Activated CD4-positive, alpha-beta T cell treated with anti-CD3 and anti-CD28 coated beads for 36 hours (primary cell): ENCODE measurements around the gene SUSD4. TPM values are rescaled to one million over a fixed set of nuclear protein-coding genes. Genes with fewer than 3 reads are reported as not detected.

Experiments used
- ATAC-seq: fragments of 200-7000 bp; cut with Tn5 transposase; one replicate; pipeline ENCODE4 v1.10.0; 2021; ENCODE audit warnings: mild to moderate bottlenecking, moderate library complexity
- CTCF ChIA-PET: fragments of 350-600 bp; sonication (Branson Sonifier 250); formaldehyde crosslinking; loops from one replicate; lab custom pipeline; 2021; ENCODE audit warnings: antibody characterized with exemption; lab: Charles Lee
- POLR2A ChIA-PET: fragments of 350-600 bp; sonication (Branson Sonifier 250); formaldehyde crosslinking; loops from one replicate; lab custom pipeline; 2021; ENCODE audit warnings: antibody characterized with exemption, inconsistent platforms; lab: Charles Lee
- DNase-seq: peaks from one replicate; pipeline ENCODE4 v3.0.0-alpha.2; 2020
- H3K27ac Mint-ChIP-seq: one replicate; pipeline ENCODE4 v1.8.0; 2021; ENCODE audit warnings: mixed read lengths
- H3K27me3 Mint-ChIP-seq: one replicate; pipeline ENCODE4 v1.8.0; 2021; ENCODE audit warnings: mixed read lengths
- H3K36me3 Mint-ChIP-seq: one replicate; pipeline ENCODE4 v1.8.0; 2021; ENCODE audit warnings: low read depth, mixed read lengths
- H3K4me1 Mint-ChIP-seq: one replicate; pipeline ENCODE4 v1.8.0; 2021; ENCODE audit warnings: mixed read lengths
- H3K4me3 Mint-ChIP-seq: one replicate; pipeline ENCODE4 v1.8.0; 2021; ENCODE audit warnings: mild to moderate bottlenecking, moderate library complexity, mixed read lengths
- H3K9me3 Mint-ChIP-seq: one replicate; pipeline ENCODE4 v1.8.0; 2021; ENCODE audit warnings: low read depth, mixed read lengths
- intact Hi-C, 2 experiments: fragments of 100-400 bp; cut with DNase I in 1 of 2; cut with micrococcal nuclease in 1 of 2; formaldehyde crosslinking; loops; one replicate each; pipeline versions ENCODE4 v1.14.2 to v1.15.1; 2022 to 2024; cut with DNase I, micrococcal nuclease
- total RNA-seq, 2 experiments: library from RNA; stranded (reverse); gene quantifications; one replicate each; pipeline ENCODE4 v1.2.3, GENCODE V29; 2021

Gene SUSD4
- total RNA-seq, 2 experiments from 2014 or later = 1.9 to 2.2 TPM

- peaks cover 2% of the 10 kb centered on the region for H3K36me3 Mint-ChIP-seq
- peaks cover 11% of the 10 kb centered on the region for H3K9me3 Mint-ChIP-seq
- no peak for ATAC-seq
- ChIA-PET CTCF (interaction anchor here (1.4 kb wide), 1 partner anchor 101 kb away, joined by 5 read pairs; no protein-coding TSS in a partner anchor), POLR2A (no interaction called here)
- no peaks in the 10 kb centered on the region for H3K27me3 Mint-ChIP-seq
- intact Hi-C loops = loop anchor here in 1 of 2 experiments (10.0 kb wide), 1 partner anchor 130 kb away; the partner anchor contains the start of gene SUSD4
- no peak overlapping the region for H3K4me3 Mint-ChIP-seq
- H3K4me1 Mint-ChIP-seq = peaks cover 55% of the 10 kb centered on the region
- no peak overlapping the region for H3K27ac Mint-ChIP-seq
- DNase-seq = no peak
Measured at GRCh38 chr1:223235091-223235490, 128.9 kb downstream of the SUSD4 start.

- POLR2A ChIA-PET = no interaction called here
- CTCF ChIA-PET = interaction anchor here (1.4 kb wide), 1 partner anchor 101 kb away, joined by 5 read pairs; no protein-coding TSS in a partner anchor
- Mint-ChIP-seq H3K27me3 (no peaks in the 10 kb centered on the region), H3K4me3 (no peak overlapping the region), H3K27ac (no peak overlapping the region), H3K4me1 (peaks cover 60% of the 10 kb centered on the region), H3K36me3 (peaks cover 2% of the 10 kb centered on the region), H3K9me3 (peaks cover 11% of the 10 kb centered on the region)
- intact Hi-C loops = loop anchor here in 1 of 2 experiments (5.0 to 10.0 kb wide), 2 partner anchors 92 to 130 kb away; partner anchors contain the start of genes SUSD4 and TLR5
- DNase-seq = no peak
- ATAC-seq = no peak
Measured at GRCh38 chr1:223234534-223234933, 129.4 kb downstream of the SUSD4 start.

GRCh38 chr1:223234170-223234514 is 129.8 kb downstream of the SUSD4 start:
- DNase-seq (no peak), ATAC-seq (no peak)
- Mint-ChIP-seq H3K27ac (no peak overlapping the region), H3K27me3 (no peaks in the 10 kb centered on the region), H3K9me3 (peaks cover 11% of the 10 kb centered on the region), H3K36me3 (peaks cover 2% of the 10 kb centered on the region), H3K4me3 (no peak overlapping the region), H3K4me1 (peaks cover 64% of the 10 kb centered on the region)
- ChIA-PET POLR2A (no interaction called here), CTCF (interaction anchor here (1.4 kb wide), 1 partner anchor 100 kb away, joined by 5 read pairs; no protein-coding TSS in a partner anchor)
- intact Hi-C loops = loop anchor here in 1 of 2 experiments (5.0 to 10.0 kb wide), 2 partner anchors 92 to 131 kb away; partner anchors contain the start of genes SUSD4 and TLR5

- peaks cover 2% of the 10 kb centered on the region for H3K36me3 Mint-ChIP-seq
- peaks cover 69% of the 10 kb centered on the region for H3K4me1 Mint-ChIP-seq
- no peak overlapping the region for H3K4me3 Mint-ChIP-seq
- ChIA-PET CTCF (interaction anchor here (0.7 to 1.4 kb wide), 3 partner anchors 35 to 109 kb away, joined by 3 to 5 read pairs (median 4); no protein-coding TSS in a partner anchor), POLR2A (no interaction called here)
- peak; percentile 44 for DNase-seq
- intact Hi-C loops = loop anchor here in 1 of 2 experiments (5.0 to 10.0 kb wide), 2 partner anchors 91 to 131 kb away; partner anchors contain the start of genes SUSD4 and TLR5
- peaks cover 11% of the 10 kb centered on the region for H3K9me3 Mint-ChIP-seq
- H3K27ac Mint-ChIP-seq = peak overlapping the region; percentile 8
- peak; percentile 56 for ATAC-seq
- no peaks in the 10 kb centered on the region for H3K27me3 Mint-ChIP-seq
Measured at GRCh38 chr1:223233410-223234169, 130.4 kb downstream of the SUSD4 start.

- Mint-ChIP-seq H3K4me3 (no peak overlapping the region), H3K27me3 (no peaks in the 10 kb centered on the region), H3K4me1 (peaks cover 73% of the 10 kb centered on the region), H3K27ac (no peak overlapping the region), H3K9me3 (peaks cover 11% of the 10 kb centered on the region), H3K36me3 (peaks cover 2% of the 10 kb centered on the region)
- intact Hi-C loops = loop anchor here in 1 of 2 experiments (5.0 to 10.0 kb wide), 2 partner anchors 91 to 132 kb away; partner anchors contain the start of genes SUSD4 and TLR5
- DNase-seq (no peak), ATAC-seq (no peak)
- CTCF ChIA-PET = interaction anchor here (0.7 to 1.1 kb wide), 4 partner anchors 23 to 445 kb away, joined by 3 to 4 read pairs (median 3); no protein-coding TSS in a partner anchor
- POLR2A ChIA-PET = no interaction called here
Measured at GRCh38 chr1:223233019-223233409, 131.0 kb downstream of the SUSD4 start.

GRCh38 chr1:223231581-223231980 is 132.4 kb downstream of the SUSD4 start:
- Mint-ChIP-seq H3K4me1 (peaks cover 75% of the 10 kb centered on the region), H3K27ac (no peak overlapping the region), H3K4me3 (no peak overlapping the region), H3K9me3 (peaks cover 5% of the 10 kb centered on the region), H3K36me3 (peaks cover 1% of the 10 kb centered on the region), H3K27me3 (no peaks in the 10 kb centered on the region)
- intact Hi-C loops = loop anchor here in 1 of 2 experiments (5.0 to 10.0 kb wide), 2 partner anchors 89 to 133 kb away; partner anchors contain the start of genes SUSD4 and TLR5
- DNase-seq = no peak
- ATAC-seq = no peak
- POLR2A ChIA-PET = interaction anchor here (0.8 kb wide), 1 partner anchor 19 kb away, joined by 3 read pairs; no protein-coding TSS in a partner anchor
- CTCF ChIA-PET = interaction anchor here (0.9 to 1.3 kb wide), 2 partner anchors 98 to 108 kb away, joined by 4 to 5 read pairs; no protein-coding TSS in a partner anchor

- Mint-ChIP-seq H3K27ac (peak overlapping the region; percentile 81), H3K36me3 (peaks cover 1% of the 10 kb centered on the region), H3K27me3 (no peaks in the 10 kb centered on the region), H3K4me3 (no peak overlapping the region), H3K9me3 (peaks cover 3% of the 10 kb centered on the region), H3K4me1 (peaks cover 75% of the 10 kb centered on the region)
- ChIA-PET CTCF (interaction anchor here (0.9 to 1.3 kb wide), 2 partner anchors 97 to 108 kb away, joined by 4 to 5 read pairs; no protein-coding TSS in a partner anchor), POLR2A (interaction anchor here (0.8 kb wide), 1 partner anchor 18 kb away, joined by 3 read pairs; no protein-coding TSS in a partner anchor)
- intact Hi-C loops = loop anchor here in 1 of 2 experiments (5.0 to 10.0 kb wide), 2 partner anchors 89 to 134 kb away; partner anchors contain the start of genes SUSD4 and TLR5
- ATAC-seq (no peak), DNase-seq (no peak)
Measured at GRCh38 chr1:223231011-223231572, 132.9 kb downstream of the SUSD4 start.

- peak; percentile 66 for ATAC-seq
- peaks cover 72% of the 10 kb centered on the region for H3K4me1 Mint-ChIP-seq
- H3K9me3 Mint-ChIP-seq = no peaks in the 10 kb centered on the region
- H3K36me3 Mint-ChIP-seq = peaks cover 1% of the 10 kb centered on the region
- ChIA-PET POLR2A (interaction anchor here (0.7 kb wide), 3 partner anchors 41 to 763 kb away, joined by 3 to 4 read pairs (median 3); no protein-coding TSS in a partner anchor), CTCF (interaction anchor here (0.6 to 1.8 kb wide), 6 partner anchors 14 to 795 kb away, joined by 3 to 7 read pairs (median 4); no protein-coding TSS in a partner anchor)
- peak overlapping the region; percentile 81 for H3K27ac Mint-ChIP-seq
- intact Hi-C loops = loop anchor here (1.0 to 10.0 kb wide), 3 partner anchors 40 to 134 kb away; partner anchors contain the start of genes SUSD4 (in 1 of the 2) and TLR5 (in 1 of the 2)
- peak; percentile 59 for DNase-seq
- no peaks in the 10 kb centered on the region for H3K27me3 Mint-ChIP-seq
- H3K4me3 Mint-ChIP-seq = peak overlapping the region; percentile 5
Measured at GRCh38 chr1:223230161-223230881, 133.7 kb downstream of the SUSD4 start.

- Mint-ChIP-seq H3K4me1 (peaks cover 67% of the 10 kb centered on the region), H3K36me3 (peaks cover 1% of the 10 kb centered on the region), H3K27me3 (no peaks in the 10 kb centered on the region), H3K4me3 (peak overlapping the region; percentile 5), H3K27ac (peak overlapping the region; percentile 81), H3K9me3 (no peaks in the 10 kb centered on the region)
- intact Hi-C loops = loop anchor here (1.0 to 10.0 kb wide), 3 partner anchors 39 to 135 kb away; partner anchors contain the start of genes SUSD4 (in 1 of the 2) and TLR5 (in 1 of the 2)
- ChIA-PET CTCF (interaction anchor here (1.0 to 1.8 kb wide), 3 partner anchors 15 to 100 kb away, joined by 3 to 7 read pairs (median 4); no protein-coding TSS in a partner anchor), POLR2A (interaction anchor here (0.7 kb wide), 3 partner anchors 40 to 763 kb away, joined by 3 to 4 read pairs (median 3); no protein-coding TSS in a partner anchor)
- peak; percentile 36 for ATAC-seq
- DNase-seq = peak; percentile 32
Measured at GRCh38 chr1:223229756-223230155, 134.2 kb downstream of the SUSD4 start.

- H3K4me3 Mint-ChIP-seq = no peak overlapping the region
- DNase-seq = no peak
- H3K27ac Mint-ChIP-seq = no peak overlapping the region
- peaks cover 60% of the 10 kb centered on the region for H3K4me1 Mint-ChIP-seq
- peaks cover 1% of the 10 kb centered on the region for H3K36me3 Mint-ChIP-seq
- H3K9me3 Mint-ChIP-seq = no peaks in the 10 kb centered on the region
- intact Hi-C loops = no loop called here
- CTCF ChIA-PET = interaction anchor here (1.8 kb wide), 1 partner anchor 95 kb away, joined by 7 read pairs; no protein-coding TSS in a partner anchor
- POLR2A ChIA-PET = no interaction called here
- ATAC-seq = no peak
- H3K27me3 Mint-ChIP-seq = no peaks in the 10 kb centered on the region
Measured at GRCh38 chr1:223228931-223229528, 134.9 kb downstream of the SUSD4 start.
